IMR-90 (cell line): ENCODE data around the gene ADCK2. TPM values are rescaled to one million over a fixed set of nuclear protein-coding genes. Genes with fewer than 3 reads are reported as not detected.

Experiments
- ATAC-seq: fragments of 200-7000 bp; cut with Tn5 transposase; 2 replicates; pipeline ENCODE4 v1.9.1; 2020; ENCODE audit warnings: low read depth, mild to moderate bottlenecking, moderate library complexity
- BruUV-seq: library from RNA; stranded (reverse); fragments of 400-500 nt; replicated peaks from 2 replicates; lab custom pipeline; 2021; lab: Mats Ljungman, UMichigan
- CTCF ChIA-PET: fragments of 300-600 bp; formaldehyde crosslinking; extraction: SDS; loops from one replicate; lab custom pipeline; 2021; ENCODE audit warnings: antibody characterized with exemption; lab: Yijun Ruan, JAX
- POLR2A ChIA-PET: fragments of 300-600 bp; sonication (Branson Sonifier 250); formaldehyde crosslinking; loops from one replicate; lab custom pipeline; 2022; ENCODE audit warnings: antibody characterized with exemption; ENCODE audit not compliant: unreplicated experiment; lab: Charles Lee
- DNase-seq: peaks from one replicate; pipeline ENCODE4 v3.0.0; 2013
- H2AFZ ChIP-seq: replicated peaks from 2 replicates; pipeline ENCODE3; 2013; ENCODE audit warnings: low read length, mild to moderate bottlenecking; ENCODE audit not compliant: poor library complexity
- H2AK5ac ChIP-seq: 2 replicates; pipeline ENCODE4 v1.6.1; 2013; ENCODE audit warnings: low read depth, low read length, inconsistent platforms
- H2AK9ac ChIP-seq: replicated peaks from 2 replicates; pipeline ENCODE3; 2013; ENCODE audit warnings: mild to moderate bottlenecking, low read depth, low read length, moderate library complexity; ENCODE audit not compliant: poor library complexity
- H2BK120ac ChIP-seq: 2 replicates; pipeline ENCODE4 v1.6.1; 2013; ENCODE audit warnings: low read depth, low read length, inconsistent platforms
- H2BK15ac ChIP-seq: 3 replicates; pipeline ENCODE4 v1.6.1; 2013; ENCODE audit warnings: low read depth, low read length, inconsistent platforms
- H2BK20ac ChIP-seq: 2 replicates; pipeline ENCODE4 v1.6.1; 2013; ENCODE audit warnings: low read depth, mild to moderate bottlenecking, inconsistent platforms, low read length, moderate library complexity
- H2BK5ac ChIP-seq: 2 replicates; pipeline ENCODE4 v1.6.1; 2013; ENCODE audit warnings: mild to moderate bottlenecking, low read depth, low read length, inconsistent platforms; ENCODE audit not compliant: poor library complexity, severe bottlenecking
- H3K14ac ChIP-seq: replicated peaks from 2 replicates; pipeline ENCODE4 v1.6.1; 2013; ENCODE audit warnings: low read depth, low read length, inconsistent platforms
- H3K18ac ChIP-seq: 2 replicates; pipeline ENCODE4 v1.6.1; 2013; ENCODE audit warnings: low read depth, low read length, control low read depth
- H3K23ac ChIP-seq: 2 replicates; pipeline ENCODE4 v1.6.1; 2013; ENCODE audit warnings: low read depth, low read length, inconsistent platforms
- H3K27ac ChIP-seq: 2 replicates; pipeline ENCODE4 v1.5.1; 2013; ENCODE audit warnings: mild to moderate bottlenecking, control low read depth, low read length; ENCODE audit not compliant: insufficient read depth
- H3K27me3 ChIP-seq: 2 replicates; pipeline ENCODE4 v1.6.1; 2013; ENCODE audit warnings: low read length; ENCODE audit not compliant: control insufficient read depth, insufficient read depth
- H3K36me3 ChIP-seq: 2 replicates; pipeline ENCODE4 v1.6.1; 2013; ENCODE audit warnings: low read length, mixed read lengths; ENCODE audit not compliant: control insufficient read depth, insufficient read depth
- H3K4ac ChIP-seq: 2 replicates; pipeline ENCODE4 v1.6.1; 2013; ENCODE audit warnings: low read depth, low read length, inconsistent platforms
- H3K4me1 ChIP-seq: 2 replicates; pipeline ENCODE4 v1.6.1; 2013; ENCODE audit warnings: low read length, mixed read lengths; ENCODE audit not compliant: control insufficient read depth, insufficient read depth
- H3K4me2 ChIP-seq: 2 replicates; pipeline ENCODE4 v1.6.1; 2013; ENCODE audit warnings: low read depth, mild to moderate bottlenecking, control low read depth, low read length, moderate library complexity
- H3K4me3 ChIP-seq: 2 replicates; pipeline ENCODE4 v1.5.1; 2013; ENCODE audit warnings: low read depth, mild to moderate bottlenecking, control low read depth, low read length, moderate library complexity; ENCODE audit not compliant: insufficient read depth
- H3K56ac ChIP-seq: 2 replicates; pipeline ENCODE4 v1.6.1; 2013; ENCODE audit warnings: low read length, inconsistent platforms; ENCODE audit not compliant: insufficient read depth; ENCODE audit errors: extremely low read depth
- H3K79me1 ChIP-seq, 2 experiments: 2 replicates each; pipeline ENCODE4 v1.6.1; 2013; ENCODE audit warnings: low read length in 2 of 2, inconsistent platforms in 1 of 2, low read depth in 1 of 2
- H3K9ac ChIP-seq: 2 replicates; pipeline ENCODE4 v1.6.1; 2013; ENCODE audit warnings: low read depth, low read length, control low read depth
- H3K9me1 ChIP-seq: 2 replicates; pipeline ENCODE4 v1.6.1; 2013; ENCODE audit warnings: low read length, inconsistent platforms; ENCODE audit not compliant: insufficient read depth
- H3K9me3 ChIP-seq: 2 replicates; pipeline ENCODE4 v1.6.1; 2013; ENCODE audit warnings: low read length; ENCODE audit not compliant: control insufficient read depth, insufficient read depth
- H4K20me1 ChIP-seq: 2 replicates; pipeline ENCODE4 v1.6.1; 2013; ENCODE audit warnings: low read length, inconsistent platforms; ENCODE audit not compliant: insufficient read depth
- H4K5ac ChIP-seq: 2 replicates; pipeline ENCODE4 v1.6.1; 2013; ENCODE audit warnings: mild to moderate bottlenecking, low read depth, low read length, control low read depth
- H4K8ac ChIP-seq, 2 experiments: 2 replicates each; pipeline ENCODE4 v1.6.1; 2013; ENCODE audit warnings: low read depth in 2 of 2, low read length in 2 of 2, control low read depth in 1 of 2, inconsistent platforms in 1 of 2
- H4K91ac ChIP-seq: 2 replicates; pipeline ENCODE4 v1.6.1; 2013; ENCODE audit warnings: low read depth, low read length, inconsistent platforms; ENCODE audit not compliant: insufficient read depth
- BHLHE40 ChIP-seq: fragments of 150-350 bp; IDR thresholded peaks from 2 replicates; pipeline ENCODE4 v1.6.1; 2016; ENCODE audit warnings: mild to moderate bottlenecking, low read depth, low read length
- CEBPB ChIP-seq: IDR thresholded peaks from 2 replicates; pipeline ENCODE4 v1.6.1; 2012; ENCODE audit warnings: low read depth, low read length, improper control_type of control experiment
- CTCF ChIP-seq: conservative IDR thresholded peaks from 2 replicates; pipeline ENCODE4 v1.5.1; 2012; ENCODE audit warnings: mild to moderate bottlenecking, low read depth, low read length, improper control_type of control experiment
- ELK1 ChIP-seq: fragments of 150-350 bp; IDR thresholded peaks from 2 replicates; pipeline ENCODE4 v1.6.1; 2016; ENCODE audit warnings: low read depth, mild to moderate bottlenecking, low read length, moderate library complexity, borderline replicate concordance
- FOS ChIP-seq: fragments of 150-350 bp; IDR thresholded peaks from 2 replicates; pipeline ENCODE4 v1.6.1; 2016; ENCODE audit warnings: low read depth, low read length
- MAFK ChIP-seq: IDR thresholded peaks from 2 replicates; pipeline ENCODE4 v1.6.1; 2012; ENCODE audit warnings: low read depth, low read length, improper control_type of control experiment
- MXI1 ChIP-seq: IDR thresholded peaks from 2 replicates; pipeline ENCODE4 v1.6.1; 2012; ENCODE audit warnings: low read depth, mild to moderate bottlenecking, low read length, moderate library complexity, borderline replicate concordance
- POLR2A ChIP-seq: IDR thresholded peaks from 2 replicates; pipeline ENCODE4 v1.6.1; 2012; ENCODE audit warnings: mild to moderate bottlenecking, low read depth, low read length
- RFX5 ChIP-seq: IDR thresholded peaks from 2 replicates; pipeline ENCODE4 v1.8.0; 2012; ENCODE audit warnings: low read depth, mild to moderate bottlenecking, low read length, moderate library complexity
- whole genome bisulfite sequencing, 2 experiments: methylation state at CpG; one replicate each; pipeline versions ENCODE4 v1.1.5 to v1.1.7; 2013; ENCODE audit warnings: missing lambda C conversion rate in 2 of 2; ENCODE audit not compliant: insufficient read length in 1 of 2; ENCODE audit errors: extremely low coverage in 2 of 2; 5-methylcytosine and 5-hydroxymethylcytosine counted together
- dilution Hi-C: fragments of 300-500 bp; cut with HindIII; formaldehyde crosslinking; loops from one replicate; pipeline ENCODE4 v1.14.3; 2018; ENCODE audit warnings: low sequenced_read_pairs; ENCODE audit not compliant: unreplicated experiment
- in situ Hi-C: fragments of 300-500 bp; cut with MboI; formaldehyde crosslinking; loops from 3 replicates; pipeline ENCODE4 v1.14.3; 2019; ENCODE audit warnings: low sequenced_read_pairs, inconsistent platforms, mixed read lengths
- intact Hi-C: fragments of 100-400 bp; cut with micrococcal nuclease; formaldehyde crosslinking; loops from 2 replicates; pipeline ENCODE4 v1.10.0; 2022
- polyA plus RNA-seq, 3 experiments: library from polyadenylated mRNA; depleted of rRNA; stranded (reverse); fragments of >200 nt; gene quantifications; 2 replicates each; pipeline ENCODE4 v1.2.3, GENCODE V29; 2012; ENCODE audit warnings: low replicate concordance in 1 of 3
- total RNA-seq: library from RNA; depleted of rRNA; stranded (reverse); fragments of >200 nt; gene quantifications from 2 replicates; pipeline ENCODE4 v1.2.3, GENCODE V29; 2012

Gene ADCK2
- total and polyA plus RNA-seq, 2 of the 4 experiments (the other 2 are of a cell fraction): 7.1 to 10.0 TPM

GRCh38 chr7:140686921-140687320, 14.2 kb downstream of the ADCK2 start:
- 97% methylated on average over 6 of the region's 11 CpGs; no CpG with 5 or more reads in 1 of the 2 experiments for WGBS, 2 experiments
- Histone ChIP-seq H3K9me3 (no peaks in the 10 kb centered on the region), H2BK15ac (no peak overlapping the region), H3K4me1 (no peaks in the 10 kb centered on the region), H3K18ac (no peak overlapping the region), H3K4ac (no peak overlapping the region), H3K36me3 (peaks cover 10% of the 10 kb centered on the region), H4K8ac (no peak overlapping the region), H3K23ac (no peak overlapping the region), H2BK120ac (no peak overlapping the region), H2AFZ (no peak overlapping the region), H2BK20ac (no peak overlapping the region), H3K14ac (no peak overlapping the region), H3K9me1 (no peaks in the 10 kb centered on the region), H3K9ac (no peak overlapping the region), H4K5ac (no peak overlapping the region), H2AK5ac (no peak overlapping the region), H4K20me1 (no peaks in the 10 kb centered on the region), H3K56ac (no peak overlapping the region), H3K27ac (no peak overlapping the region), H3K4me2 (no peak overlapping the region), H2BK5ac (no peak overlapping the region), H3K27me3 (no peaks in the 10 kb centered on the region), H2AK9ac (no peak overlapping the region), H3K4me3 (no peak overlapping the region), H4K91ac (no peak overlapping the region), H3K79me1 (no peaks in the 10 kb centered on the region)
- ChIA-PET CTCF (no interaction called here), POLR2A (no interaction called here)
- in situ Hi-C loops (loop anchor here (10.0 kb wide), 1 partner anchor 848 kb away; no protein-coding TSS in a partner anchor), dilution Hi-C loops (no loop called here), intact Hi-C loops (no loop called here)
- ATAC-seq (no peak), DNase-seq (no peak)
- BruUV-seq: no TSS peak
- TF ChIP-seq ELK1 (no peak), FOS (no peak), RFX5 (no peak), CEBPB (no peak), POLR2A (no peak), MXI1 (no peak), CTCF (no peak), MAFK (no peak), BHLHE40 (no peak)
